Prostate gland (tissue), 2 donors: ENCODE results near the gene ERCC6L2.

Source experiments
- POLR2A ChIP-seq: fragments of 450-650 bp; IDR thresholded peaks from one replicate; pipeline ENCODE4 v1.6.1; 2016; ENCODE audit warnings: antibody characterized with exemption, mild to moderate bottlenecking
- POLR2AphosphoS5 ChIP-seq: sonication (generic); formaldehyde crosslinking; IDR thresholded peaks from one replicate; pipeline ENCODE4 v1.6.1; 2017; ENCODE audit warnings: antibody characterized with exemption
- TF ChIP-seq, protein P1 (sequence below), 4 experiments: fragments of 200-600 bp in 2 of 4; fragments of 450-650 bp in 2 of 4; sonication (generic) in 2 of 4; IDR thresholded peaks; 1 replicate in 3 of 4; 2 replicates in 1 of 4; pipeline ENCODE4 v1.5.1; 2016 to 2019; ENCODE audit warnings: antibody characterized with exemption in 4 of 4, mild to moderate bottlenecking in 2 of 4, moderate library complexity in 2 of 4

DNA sequence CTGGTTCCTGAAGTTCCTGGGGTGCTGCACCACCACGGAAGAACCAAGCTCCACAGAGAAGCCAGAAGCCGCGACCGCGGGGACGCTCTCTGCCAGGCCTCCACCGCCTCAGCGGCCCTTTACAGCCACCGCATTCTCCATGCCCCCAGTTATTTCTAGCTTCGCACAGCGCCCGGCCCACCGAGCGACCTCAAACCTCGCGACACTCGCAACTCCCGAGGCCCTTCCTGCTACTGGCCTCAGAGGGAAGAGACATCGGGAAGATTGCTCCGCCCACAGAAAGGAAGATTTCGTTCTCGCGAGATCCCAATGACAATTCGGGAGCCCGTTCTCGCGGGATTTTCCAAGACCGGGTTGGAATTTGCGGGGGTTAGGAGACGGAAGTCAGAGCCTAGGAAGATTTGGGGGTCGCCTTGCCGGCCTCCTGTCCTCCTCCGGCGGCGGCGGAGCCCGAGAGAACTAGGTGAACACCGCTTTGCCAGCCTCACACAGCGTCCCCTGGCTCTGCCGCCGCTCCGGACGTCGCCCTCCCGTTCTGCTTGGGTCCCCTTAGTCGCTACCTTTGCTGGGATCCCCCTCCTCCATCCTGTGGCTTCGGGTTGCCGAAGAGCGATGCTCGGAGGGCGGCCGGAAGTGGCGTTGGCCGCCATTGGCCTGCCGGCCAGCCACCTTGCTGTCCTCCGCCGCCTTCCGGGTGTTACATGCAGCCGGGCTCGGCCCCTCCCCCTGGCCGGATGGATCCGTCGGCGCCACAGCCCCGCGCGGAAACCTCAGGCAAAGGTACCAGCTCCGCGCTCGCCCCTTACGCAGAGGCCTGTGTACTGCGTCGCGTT, at the start of gene ERCC6L2:
- peak; percentile 95 for TF ChIP-seq POLR2A
- TF ChIP-seq, protein P1, sequence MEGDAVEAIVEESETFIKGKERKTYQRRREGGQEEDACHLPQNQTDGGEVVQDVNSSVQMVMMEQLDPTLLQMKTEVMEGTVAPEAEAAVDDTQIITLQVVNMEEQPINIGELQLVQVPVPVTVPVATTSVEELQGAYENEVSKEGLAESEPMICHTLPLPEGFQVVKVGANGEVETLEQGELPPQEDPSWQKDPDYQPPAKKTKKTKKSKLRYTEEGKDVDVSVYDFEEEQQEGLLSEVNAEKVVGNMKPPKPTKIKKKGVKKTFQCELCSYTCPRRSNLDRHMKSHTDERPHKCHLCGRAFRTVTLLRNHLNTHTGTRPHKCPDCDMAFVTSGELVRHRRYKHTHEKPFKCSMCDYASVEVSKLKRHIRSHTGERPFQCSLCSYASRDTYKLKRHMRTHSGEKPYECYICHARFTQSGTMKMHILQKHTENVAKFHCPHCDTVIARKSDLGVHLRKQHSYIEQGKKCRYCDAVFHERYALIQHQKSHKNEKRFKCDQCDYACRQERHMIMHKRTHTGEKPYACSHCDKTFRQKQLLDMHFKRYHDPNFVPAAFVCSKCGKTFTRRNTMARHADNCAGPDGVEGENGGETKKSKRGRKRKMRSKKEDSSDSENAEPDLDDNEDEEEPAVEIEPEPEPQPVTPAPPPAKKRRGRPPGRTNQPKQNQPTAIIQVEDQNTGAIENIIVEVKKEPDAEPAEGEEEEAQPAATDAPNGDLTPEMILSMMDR (IDR thresholded peaks at IDR 0.05), result peak in 2 of 4 experiments; percentile 4 to 34
- TF ChIP-seq POLR2AphosphoS5, result peak; percentile 87
